ENCODE data around the gene HSD17B4. TPM values are rescaled to one million over a fixed set of nuclear protein-coding genes. Genes with fewer than 3 reads are reported as not detected.
A peak's percentile ranks its signal among the peaks of the same experiment; 100 is the strongest.

Gene HSD17B4
- total RNA-seq, 1 donor from 2014 or later, result 98.4 TPM

DNA sequence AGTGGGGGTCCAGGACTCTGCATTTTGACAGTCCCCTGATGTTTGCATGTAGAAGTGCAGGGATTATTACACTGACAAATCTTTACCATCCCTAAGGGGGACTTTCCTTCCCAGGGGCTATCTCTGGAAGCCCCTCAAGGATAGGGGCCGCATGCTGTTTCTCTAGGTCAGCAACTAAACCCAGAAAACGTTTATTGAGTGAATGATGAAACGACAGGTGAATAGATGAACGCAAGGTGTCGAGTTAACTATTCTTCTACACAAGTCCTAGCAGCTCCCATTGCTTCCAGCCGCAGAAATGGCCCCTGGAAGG is 281 bp upstream of the HSD17B4 start:
- Mint-ChIP-seq H3K4me1 (ENCODE audit: low read depth) (peaks cover 10% of the 10 kb centered on the region), H3K4me3 (ENCODE audit: unreplicated experiment) (peak overlapping the region; percentile 99), H3K9me3 (ENCODE audit: low read depth) (peaks cover 18% of the 10 kb centered on the region), H3K27ac (ENCODE audit: unreplicated experiment) (peak overlapping the region; percentile 96), H3K27me3 (ENCODE audit: low read depth) (no peaks in the 10 kb centered on the region), H3K36me3 (ENCODE audit: low read depth) (peaks cover 5% of the 10 kb centered on the region)
- TF ChIP-seq, protein P1, sequence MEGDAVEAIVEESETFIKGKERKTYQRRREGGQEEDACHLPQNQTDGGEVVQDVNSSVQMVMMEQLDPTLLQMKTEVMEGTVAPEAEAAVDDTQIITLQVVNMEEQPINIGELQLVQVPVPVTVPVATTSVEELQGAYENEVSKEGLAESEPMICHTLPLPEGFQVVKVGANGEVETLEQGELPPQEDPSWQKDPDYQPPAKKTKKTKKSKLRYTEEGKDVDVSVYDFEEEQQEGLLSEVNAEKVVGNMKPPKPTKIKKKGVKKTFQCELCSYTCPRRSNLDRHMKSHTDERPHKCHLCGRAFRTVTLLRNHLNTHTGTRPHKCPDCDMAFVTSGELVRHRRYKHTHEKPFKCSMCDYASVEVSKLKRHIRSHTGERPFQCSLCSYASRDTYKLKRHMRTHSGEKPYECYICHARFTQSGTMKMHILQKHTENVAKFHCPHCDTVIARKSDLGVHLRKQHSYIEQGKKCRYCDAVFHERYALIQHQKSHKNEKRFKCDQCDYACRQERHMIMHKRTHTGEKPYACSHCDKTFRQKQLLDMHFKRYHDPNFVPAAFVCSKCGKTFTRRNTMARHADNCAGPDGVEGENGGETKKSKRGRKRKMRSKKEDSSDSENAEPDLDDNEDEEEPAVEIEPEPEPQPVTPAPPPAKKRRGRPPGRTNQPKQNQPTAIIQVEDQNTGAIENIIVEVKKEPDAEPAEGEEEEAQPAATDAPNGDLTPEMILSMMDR (IDR thresholded peaks at IDR 0.05), result no peak
- no peak for DNase-seq (ENCODE audit: low spot score)

DNA sequence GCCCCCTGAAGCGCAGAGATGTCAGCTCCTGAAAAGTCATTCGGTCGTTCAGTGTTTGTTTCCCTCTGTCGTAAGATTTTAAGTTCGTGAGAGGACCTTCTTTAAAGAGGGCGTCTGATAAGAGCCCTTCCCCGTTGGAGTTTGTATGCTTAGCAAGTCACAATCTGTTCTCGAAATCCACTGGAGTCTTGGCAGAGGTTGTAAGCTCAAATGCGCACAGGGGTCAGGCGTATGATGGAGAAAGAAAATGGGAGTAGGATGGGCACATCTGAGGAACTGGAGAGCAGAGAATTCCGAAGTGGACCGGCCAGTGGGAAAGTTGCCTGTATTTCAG is 710 bp downstream of the HSD17B4 start:
- Mint-ChIP-seq H3K36me3 (ENCODE audit: low read depth) (peaks cover 5% of the 10 kb centered on the region), H3K4me3 (ENCODE audit: unreplicated experiment) (peak overlapping the region; percentile 99), H3K9me3 (ENCODE audit: low read depth) (peaks cover 18% of the 10 kb centered on the region), H3K4me1 (ENCODE audit: low read depth) (peaks cover 10% of the 10 kb centered on the region), H3K27ac (ENCODE audit: unreplicated experiment) (peak overlapping the region; percentile 96), H3K27me3 (ENCODE audit: low read depth) (no peaks in the 10 kb centered on the region)
- TF ChIP-seq, protein P1 (IDR thresholded peaks at IDR 0.05), result no peak
- no peak for DNase-seq (ENCODE audit: low spot score)

DNA sequence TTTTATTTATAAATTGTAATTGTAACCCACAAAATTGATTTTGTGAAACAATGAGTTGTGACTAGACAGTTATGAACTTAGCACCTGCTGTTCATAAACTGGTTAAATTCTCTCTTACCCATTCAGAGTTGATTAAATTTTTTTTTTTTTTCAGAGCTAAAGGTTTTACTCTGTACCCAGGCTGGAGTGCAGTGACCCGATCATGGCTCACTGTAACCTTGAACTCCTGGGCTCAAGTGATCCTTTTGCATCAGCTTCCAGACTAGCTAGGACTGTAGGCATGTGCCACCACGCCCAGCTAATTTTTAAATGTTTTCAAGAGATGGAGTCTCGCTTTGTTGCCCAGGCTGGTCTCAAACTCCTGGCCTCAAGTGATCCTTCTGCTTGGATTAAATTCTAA is 1.9 kb downstream of the HSD17B4 start:
- TF ChIP-seq, protein P1 (IDR thresholded peaks at IDR 0.05), result no peak
- peaks cover 10% of the 10 kb centered on the region for H3K4me1 Mint-ChIP-seq (ENCODE audit: low read depth)
- H3K4me3 Mint-ChIP-seq (ENCODE audit: unreplicated experiment), result no peak overlapping the region
- H3K9me3 Mint-ChIP-seq (ENCODE audit: low read depth), result peaks cover 18% of the 10 kb centered on the region
- H3K27me3 Mint-ChIP-seq (ENCODE audit: low read depth), result no peaks in the 10 kb centered on the region
- H3K27ac Mint-ChIP-seq (ENCODE audit: unreplicated experiment), result no peak overlapping the region
- no peak for DNase-seq (ENCODE audit: low spot score)
- H3K36me3 Mint-ChIP-seq (ENCODE audit: low read depth), result peaks cover 5% of the 10 kb centered on the region

DNA sequence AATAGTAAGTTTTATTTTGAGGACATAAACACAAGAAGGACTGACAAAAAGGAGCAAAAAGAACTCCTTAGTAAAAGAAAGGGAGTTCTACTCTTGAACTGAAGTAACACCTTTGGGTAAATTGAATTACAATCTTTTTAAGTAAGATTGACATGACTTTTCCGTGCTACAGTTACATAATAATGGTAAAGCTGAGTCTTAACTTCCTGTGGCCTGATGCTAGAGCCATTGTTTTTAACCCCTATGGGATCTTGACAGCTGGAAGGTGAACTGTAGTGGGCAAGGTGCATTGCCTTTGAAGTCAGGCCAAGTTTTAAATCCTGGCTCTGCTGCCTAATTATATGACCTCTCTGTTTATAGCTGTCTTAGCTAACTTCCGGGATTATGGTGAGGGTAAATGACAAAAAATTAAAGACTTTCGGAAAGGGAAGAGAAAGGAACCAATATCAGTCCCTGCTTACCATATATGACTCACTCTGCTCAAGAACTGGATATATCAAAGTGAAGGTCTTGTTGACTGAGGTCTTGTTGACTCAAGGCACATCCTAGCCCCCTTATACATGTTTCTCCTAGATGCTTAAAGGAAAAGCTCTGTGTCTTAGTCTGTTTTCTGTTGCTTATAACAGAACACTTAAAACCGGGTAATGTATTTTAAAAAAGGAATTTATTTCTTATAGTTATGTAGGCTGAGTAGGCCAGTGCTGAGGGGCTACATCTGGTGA is 6.8 kb downstream of the HSD17B4 start:
- H3K36me3 Mint-ChIP-seq (ENCODE audit: low read depth), result peaks cover 3% of the 10 kb centered on the region
- no peaks in the 10 kb centered on the region for H3K27me3 Mint-ChIP-seq (ENCODE audit: low read depth)
- TF ChIP-seq, protein P1 (IDR thresholded peaks at IDR 0.05), result no peak
- DNase-seq (ENCODE audit: low spot score), result no peak
- no peak overlapping the region for H3K27ac Mint-ChIP-seq (ENCODE audit: unreplicated experiment)
- no peaks in the 10 kb centered on the region for H3K4me1 Mint-ChIP-seq (ENCODE audit: low read depth)
- H3K4me3 Mint-ChIP-seq (ENCODE audit: unreplicated experiment), result no peak overlapping the region
- H3K9me3 Mint-ChIP-seq (ENCODE audit: low read depth), result no peaks in the 10 kb centered on the region

DNA sequence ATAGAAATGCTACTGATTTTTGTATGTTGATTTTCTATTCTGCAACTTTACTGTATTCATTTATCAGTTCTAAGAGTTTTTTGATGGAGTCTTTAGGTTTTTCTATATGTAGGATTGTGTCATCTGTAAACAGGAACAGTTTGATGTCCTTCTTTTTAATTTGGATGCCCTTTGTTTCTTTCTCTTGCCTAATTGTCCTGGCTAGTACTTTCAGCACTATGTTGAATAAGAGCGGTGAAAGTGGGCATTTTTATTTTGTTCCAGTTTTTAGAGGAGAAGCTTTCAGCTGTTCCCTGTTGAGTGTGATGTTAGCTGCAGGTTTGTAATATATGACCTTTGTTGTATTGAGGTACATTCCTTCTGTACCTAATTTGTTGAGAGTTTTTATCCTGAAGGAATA is 13.3 kb downstream of the HSD17B4 start:
- Mint-ChIP-seq H3K4me1 (ENCODE audit: low read depth) (no peaks in the 10 kb centered on the region), H3K9me3 (ENCODE audit: low read depth) (peaks cover 24% of the 10 kb centered on the region), H3K4me3 (ENCODE audit: unreplicated experiment) (no peak overlapping the region), H3K27ac (ENCODE audit: unreplicated experiment) (no peak overlapping the region), H3K27me3 (ENCODE audit: low read depth) (no peaks in the 10 kb centered on the region), H3K36me3 (ENCODE audit: low read depth) (peaks cover 27% of the 10 kb centered on the region)
- no peak for DNase-seq (ENCODE audit: low spot score)
- TF ChIP-seq, protein P1 (IDR thresholded peaks at IDR 0.05), result no peak

All from chondrocyte (in vitro differentiated cells).